GM23338 (cell line): Measurements from ENCODE around the gene CBX6. TPM values are rescaled to one million over a fixed set of nuclear protein-coding genes. Genes with fewer than 3 reads are reported as not detected.

Experiments
- ATAC-seq: fragments of 200-7000 bp; cut with Tn5 transposase; 3 replicates; pipeline ENCODE4 v1.9.1; 2020
- DNase-seq: peaks from one replicate; pipeline ENCODE4 v3.0.0-alpha.2; 2015; ENCODE audit warnings: low spot score
- H2AFZ ChIP-seq: fragments of 200-600 bp; sonication (generic); 2 replicates; pipeline ENCODE4 v1.8.0; 2016; ENCODE audit warnings: antibody characterized with exemption, mild to moderate bottlenecking, moderate library complexity
- H3F3A ChIP-seq: fragments of 200-600 bp; sonication (generic); replicated peaks from 2 replicates; pipeline ENCODE4 v1.8.0; 2017; ENCODE audit warnings: antibody characterized with exemption, mixed run types, low read depth
- H3K27ac ChIP-seq: fragments of 200-600 bp; sonication (generic); 2 replicates; pipeline ENCODE4 v1.6.1; 2016; ENCODE audit warnings: low read depth
- H3K27me3 ChIP-seq: fragments of 200-600 bp; sonication (generic); 2 replicates; pipeline ENCODE4 v1.8.0; 2016; ENCODE audit warnings: mild to moderate bottlenecking, mixed run types, moderate library complexity; ENCODE audit not compliant: insufficient read depth
- H3K36me3 ChIP-seq: fragments of 200-600 bp; sonication (generic); 2 replicates; pipeline ENCODE4 v1.8.0; 2016; ENCODE audit warnings: mild to moderate bottlenecking; ENCODE audit not compliant: insufficient read depth
- H3K4me1 ChIP-seq: fragments of 200-600 bp; sonication (generic); 2 replicates; pipeline ENCODE4 v1.8.0; 2016; ENCODE audit warnings: mild to moderate bottlenecking, moderate library complexity; ENCODE audit not compliant: insufficient read depth
- H3K4me2 ChIP-seq: fragments of 200-600 bp; sonication (generic); 2 replicates; pipeline ENCODE4 v1.7.1; 2017; ENCODE audit warnings: mixed run types
- H3K4me3 ChIP-seq: fragments of 200-600 bp; sonication (generic); 2 replicates; pipeline ENCODE4 v1.6.1; 2016; ENCODE audit warnings: mixed run types
- H3K79me2 ChIP-seq: fragments of 200-600 bp; sonication (generic); replicated peaks from 2 replicates; pipeline ENCODE4 v1.8.0; 2017; ENCODE audit warnings: mild to moderate bottlenecking; ENCODE audit not compliant: insufficient read depth
- H3K9me2 ChIP-seq: fragments of 200-600 bp; sonication (generic); 2 replicates; pipeline ENCODE4 v1.8.0; 2017; ENCODE audit not compliant: insufficient read depth
- H4K20me1 ChIP-seq: fragments of 200-600 bp; sonication (generic); replicated peaks from 2 replicates; pipeline ENCODE4 v1.8.0; 2017; ENCODE audit warnings: mild to moderate bottlenecking; ENCODE audit not compliant: insufficient read depth
- H3K27ac Mint-ChIP-seq: 2 replicates; pipeline ENCODE4 v1.8.0; 2020; ENCODE audit warnings: inconsistent platforms, mild to moderate bottlenecking, moderate library complexity, mixed read lengths
- H3K27me3 Mint-ChIP-seq: 3 replicates; pipeline ENCODE4 v1.8.0; 2022; ENCODE audit warnings: low read depth, mild to moderate bottlenecking, moderate library complexity, mixed read lengths, inconsistent platforms; ENCODE audit not compliant: insufficient read depth, poor library complexity
- H3K36me3 Mint-ChIP-seq: 3 replicates; pipeline ENCODE4 v1.8.0; 2021; ENCODE audit warnings: low read depth, mild to moderate bottlenecking, inconsistent platforms, moderate library complexity, mixed read lengths
- H3K4me1 Mint-ChIP-seq: 3 replicates; pipeline ENCODE4 v1.8.0; 2020; ENCODE audit warnings: mild to moderate bottlenecking, inconsistent platforms, mixed read lengths
- H3K4me3 Mint-ChIP-seq: 3 replicates; pipeline ENCODE4 v1.8.0; 2021; ENCODE audit warnings: moderate library complexity, mild to moderate bottlenecking, inconsistent platforms, mixed read lengths
- H3K9me3 Mint-ChIP-seq: 3 replicates; pipeline ENCODE4 v1.8.0; 2020; ENCODE audit warnings: moderate library complexity, mild to moderate bottlenecking, inconsistent platforms, mixed read lengths
- CREB1 ChIP-seq: fragments of 250-450 bp; sonication (Bioruptor Pico); IDR thresholded peaks from 2 replicates; pipeline ENCODE4 v1.5.0; 2020; ENCODE audit warnings: low read depth, mild to moderate bottlenecking, moderate library complexity
- CTCF ChIP-seq, 2 experiments: fragments of 200-600 bp in 1 of 2; sonication (generic) in 1 of 2; conservative IDR thresholded peaks; 2 replicates each; pipeline versions ENCODE4 v1.5.1 to v1.6.1; 2016 to 2017; ENCODE audit warnings: antibody characterized with exemption in 2 of 2, low read depth in 2 of 2, mild to moderate bottlenecking in 2 of 2, moderate library complexity in 1 of 2
- ETS1 ChIP-seq: IDR thresholded peaks from 2 replicates; pipeline ENCODE4 v1.6.1; 2016; ENCODE audit warnings: antibody characterized with exemption
- EZH2 ChIP-seq: fragments of 200-600 bp; sonication (generic); IDR thresholded peaks from one replicate; pipeline ENCODE4 v1.8.0; 2017; ENCODE audit warnings: antibody characterized with exemption, mild to moderate bottlenecking, low read depth; ENCODE audit not compliant: unreplicated experiment
- EZH2phosphoT487 ChIP-seq: fragments of 200-600 bp; sonication (generic); IDR thresholded peaks from one replicate; pipeline ENCODE4 v1.8.1; 2018; ENCODE audit warnings: antibody characterized with exemption; ENCODE audit not compliant: unreplicated experiment
- JUNB ChIP-seq: IDR thresholded peaks from one replicate; pipeline ENCODE4 v1.6.1; 2016; ENCODE audit warnings: antibody characterized with exemption; ENCODE audit not compliant: unreplicated experiment
- NANOG ChIP-seq: IDR thresholded peaks from 2 replicates; pipeline ENCODE4 v1.6.1; 2016; ENCODE audit warnings: antibody characterized with exemption, borderline replicate concordance
- POLR2AphosphoS5 ChIP-seq: IDR thresholded peaks from 2 replicates; pipeline ENCODE4 v1.6.1; 2016; ENCODE audit warnings: antibody characterized with exemption, low read depth
- REST ChIP-seq: IDR thresholded peaks from one replicate; pipeline ENCODE4 v1.6.1; 2018; ENCODE audit warnings: antibody characterized with exemption; ENCODE audit not compliant: unreplicated experiment
- STAT1 ChIP-seq: IDR thresholded peaks from one replicate; pipeline ENCODE4 v1.6.1; 2016; ENCODE audit warnings: antibody characterized with exemption; ENCODE audit not compliant: unreplicated experiment
- ZNF114 ChIP-seq: fragments of 250-450 bp; sonication (Bioruptor Pico); IDR thresholded peaks from 2 replicates; pipeline ENCODE4 v1.5.0; 2020; ENCODE audit warnings: mild to moderate bottlenecking, moderate library complexity
- ZNF331 ChIP-seq: fragments of 250-450 bp; sonication (Bioruptor Pico); IDR thresholded peaks from 2 replicates; pipeline ENCODE4 v1.5.0; 2020; ENCODE audit warnings: low read depth, mild to moderate bottlenecking, moderate library complexity
- ZNF462 ChIP-seq: fragments of 250-450 bp; sonication (Bioruptor Pico); IDR thresholded peaks from 2 replicates; pipeline ENCODE4 v1.5.0; 2020; ENCODE audit warnings: mild to moderate bottlenecking, moderate library complexity
- polyA plus RNA-seq: library from polyadenylated mRNA; unstranded; fragments of >200 nt; fragmentation: Nextera tagmentation; extraction: Ambion mirVana; gene quantifications from 2 replicates; pipeline ENCODE4 v1.2.1, GENCODE V29; 2016
- total RNA-seq: library from RNA; depleted of rRNA; stranded (reverse); fragments of >200 nt; shearing (Covaris generic); gene quantifications from 2 replicates; pipeline ENCODE4 v1.2.3, GENCODE V29; 2014

Gene CBX6
- total and polyA plus RNA-seq, 2 experiments from 2014 or later, result 18.5 to 23.0 TPM

- Mint-ChIP-seq H3K4me3 (no peak overlapping the region), H3K4me1 (peaks cover 8% of the 10 kb centered on the region), H3K27ac (no peak overlapping the region), H3K9me3 (no peaks in the 10 kb centered on the region), H3K27me3 (peaks cover 3% of the 10 kb centered on the region), H3K36me3 (no peaks in the 10 kb centered on the region)
- no peak overlapping the region for H3K4me2 ChIP-seq
- H3F3A ChIP-seq, result no peaks in the 10 kb centered on the region
- H3K27me3 ChIP-seq, result no peaks in the 10 kb centered on the region
- H3K4me3 ChIP-seq, result no peak overlapping the region
- H3K4me1 ChIP-seq, result no peaks in the 10 kb centered on the region
- no peaks in the 10 kb centered on the region; the same call in 1 of the 2 replicates for H3K9me2 ChIP-seq
- H3K79me2 ChIP-seq, result no peaks in the 10 kb centered on the region
- no peak for DNase-seq
- no peaks in the 10 kb centered on the region for H4K20me1 ChIP-seq
- TF ChIP-seq CREB1 (no peak), JUNB (no peak), EZH2 (no peak), ETS1 (no peak), EZH2phosphoT487 (no peak), POLR2AphosphoS5 (no peak), ZNF114 (no peak), ZNF462 (CRISPR knock-in tag) (no peak), STAT1 (no peak), NANOG (no peak), ZNF331 (CRISPR knock-in tag) (no peak), CTCF (conservative IDR thresholded peaks at IDR 0.05; ENCODE audit: low read depth in 2 of 2) (no peak), REST (no peak)
- no peak overlapping the region for H3K27ac ChIP-seq
- ATAC-seq, result no peak
- H2AFZ ChIP-seq, result no peak overlapping the region
- H3K36me3 ChIP-seq, result no peaks in the 10 kb centered on the region
These were observed 49.1 kb upstream of the CBX6 start for GRCh38 chr22:38921120-38921519.
